ENCODE data around the gene C4B. TPM values are rescaled to one million over a fixed set of nuclear protein-coding genes. Genes with fewer than 3 reads are reported as not detected.
"Not testable (repeated sequence)": the region's sequence is repeated elsewhere in the genome, so short reads cannot be mapped to it uniquely, and the experiment has no call there.

C4B gene
- total RNA-seq, 2 experiments from 2014 or later = 2.7 to 3.3 TPM

DNA sequence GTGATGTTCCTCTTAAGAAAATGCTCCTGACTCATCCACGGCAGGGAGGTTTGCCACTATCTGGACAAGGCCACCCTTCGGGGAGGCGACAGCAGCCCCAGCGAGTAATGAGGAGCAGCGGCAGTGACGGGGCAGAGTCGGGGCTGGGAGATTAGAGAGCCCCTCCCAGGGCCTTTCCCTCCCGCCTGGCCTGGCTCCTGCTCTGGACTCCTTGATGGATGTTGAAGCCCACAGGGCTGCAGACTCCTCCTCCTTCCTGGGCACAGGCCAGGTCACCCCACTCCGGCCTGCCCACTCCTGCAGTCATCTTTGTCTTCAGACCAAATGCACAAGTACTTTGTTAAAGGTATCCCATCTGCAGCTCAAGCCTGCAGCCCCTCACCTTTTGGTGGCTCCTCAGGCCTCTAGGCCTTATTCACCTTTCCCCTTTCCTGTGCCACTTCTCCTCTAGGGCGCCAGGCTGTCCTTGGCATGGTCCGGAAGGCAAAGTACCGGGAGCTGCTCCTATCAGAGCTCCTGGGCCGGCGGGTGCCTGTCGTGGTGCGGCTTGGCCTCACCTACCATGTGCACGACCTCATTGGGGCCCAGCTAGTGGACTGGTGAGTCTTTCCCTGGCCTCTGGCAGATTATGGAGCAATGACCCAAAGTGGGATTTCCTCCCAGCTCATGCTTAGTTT is 1.5 kb upstream of the C4B start:
- DNase-seq; H3K27ac Mint-ChIP-seq; H3K36me3 Mint-ChIP-seq (ENCODE audit: low read depth); H3K27me3 Mint-ChIP-seq (ENCODE audit: low read depth); H3K4me3 Mint-ChIP-seq; H3K9me3 Mint-ChIP-seq; intact Hi-C loops (cut with micrococcal nuclease); CTCF ChIA-PET; H3K4me1 Mint-ChIP-seq (ENCODE audit: low read depth): not testable (repeated sequence)

DNA sequence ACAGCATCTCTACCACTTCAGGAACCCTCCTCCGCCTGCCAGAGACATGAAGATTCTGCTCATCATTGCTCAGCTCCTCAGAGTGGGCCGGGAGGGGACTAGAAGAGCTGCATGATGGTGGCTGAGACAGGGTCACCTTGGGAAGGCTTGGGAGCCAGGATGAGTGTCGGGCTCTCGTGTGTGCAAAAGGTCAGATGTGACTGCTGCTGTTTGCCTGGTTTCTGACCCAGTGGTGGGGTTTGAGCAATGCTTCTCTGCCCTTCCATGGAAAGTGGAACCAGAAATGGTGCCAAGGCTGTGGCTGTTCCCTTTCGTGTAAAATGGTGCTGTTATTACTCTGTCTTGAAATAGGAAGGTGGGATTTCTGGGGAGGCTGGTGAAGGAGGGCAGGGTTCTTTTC is 857 bp upstream of the C4B start:
- DNase-seq; CTCF ChIA-PET; H3K27ac Mint-ChIP-seq; H3K27me3 Mint-ChIP-seq (ENCODE audit: low read depth); intact Hi-C loops (cut with micrococcal nuclease); H3K36me3 Mint-ChIP-seq (ENCODE audit: low read depth); H3K4me3 Mint-ChIP-seq; H3K4me1 Mint-ChIP-seq (ENCODE audit: low read depth); H3K9me3 Mint-ChIP-seq: not testable (repeated sequence)

- CTCF ChIA-PET; DNase-seq; H3K27ac Mint-ChIP-seq; intact Hi-C loops (cut with micrococcal nuclease); H3K4me3 Mint-ChIP-seq; H3K4me1 Mint-ChIP-seq (ENCODE audit: low read depth); H3K9me3 Mint-ChIP-seq; H3K27me3 Mint-ChIP-seq (ENCODE audit: low read depth); H3K36me3 Mint-ChIP-seq (ENCODE audit: low read depth): not testable (repeated sequence)
Observed at GRCh38 chr6:32022100-32022499, 7.5 kb downstream of the C4B start.

GRCh38 chr6:32028631-32029030 is 14.0 kb downstream of the C4B start:
- H3K27me3 Mint-ChIP-seq (ENCODE audit: low read depth); H3K4me1 Mint-ChIP-seq (ENCODE audit: low read depth); H3K4me3 Mint-ChIP-seq; intact Hi-C loops (cut with micrococcal nuclease); H3K36me3 Mint-ChIP-seq (ENCODE audit: low read depth); CTCF ChIA-PET; DNase-seq; H3K9me3 Mint-ChIP-seq; H3K27ac Mint-ChIP-seq: not testable (repeated sequence)

DNA sequence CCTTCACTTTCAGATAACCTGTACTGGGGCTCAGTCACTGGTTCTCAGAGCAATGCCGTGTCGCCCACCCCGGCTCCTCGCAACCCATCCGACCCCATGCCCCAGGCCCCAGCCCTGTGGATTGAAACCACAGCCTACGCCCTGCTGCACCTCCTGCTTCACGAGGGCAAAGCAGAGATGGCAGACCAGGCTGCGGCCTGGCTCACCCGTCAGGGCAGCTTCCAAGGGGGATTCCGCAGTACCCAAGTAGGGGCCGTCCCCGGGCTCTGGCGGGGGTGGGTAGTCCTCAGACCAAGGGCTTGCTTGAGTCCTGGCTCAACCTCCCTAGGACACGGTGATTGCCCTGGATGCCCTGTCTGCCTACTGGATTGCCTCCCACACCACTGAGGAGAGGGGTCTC is 15.0 kb downstream of the C4B start:
- DNase-seq; CTCF ChIA-PET; H3K27me3 Mint-ChIP-seq (ENCODE audit: low read depth); H3K36me3 Mint-ChIP-seq (ENCODE audit: low read depth); H3K4me1 Mint-ChIP-seq (ENCODE audit: low read depth); H3K4me3 Mint-ChIP-seq; intact Hi-C loops (cut with micrococcal nuclease); H3K9me3 Mint-ChIP-seq; H3K27ac Mint-ChIP-seq: not testable (repeated sequence)

GRCh38 chr6:32035283-32036013 is 20.9 kb downstream of the C4B start:
- H3K4me1 Mint-ChIP-seq (ENCODE audit: low read depth); H3K27me3 Mint-ChIP-seq (ENCODE audit: low read depth); H3K27ac Mint-ChIP-seq: not testable (repeated sequence)

GRCh38 chr6:32037136-32037535 is 22.5 kb downstream of the C4B start:
- H3K27ac Mint-ChIP-seq; H3K4me1 Mint-ChIP-seq (ENCODE audit: low read depth); H3K9me3 Mint-ChIP-seq; H3K36me3 Mint-ChIP-seq (ENCODE audit: low read depth); H3K4me3 Mint-ChIP-seq; intact Hi-C loops (cut with micrococcal nuclease); DNase-seq; CTCF ChIA-PET; H3K27me3 Mint-ChIP-seq (ENCODE audit: low read depth): not testable (repeated sequence)

More at GRCh38 chr6:32035283-32036013, 20.9 kb downstream of the C4B start:
- CTCF ChIA-PET; H3K4me3 Mint-ChIP-seq; H3K9me3 Mint-ChIP-seq; intact Hi-C loops (cut with micrococcal nuclease); DNase-seq; H3K36me3 Mint-ChIP-seq (ENCODE audit: low read depth): not testable (repeated sequence)

DNA sequence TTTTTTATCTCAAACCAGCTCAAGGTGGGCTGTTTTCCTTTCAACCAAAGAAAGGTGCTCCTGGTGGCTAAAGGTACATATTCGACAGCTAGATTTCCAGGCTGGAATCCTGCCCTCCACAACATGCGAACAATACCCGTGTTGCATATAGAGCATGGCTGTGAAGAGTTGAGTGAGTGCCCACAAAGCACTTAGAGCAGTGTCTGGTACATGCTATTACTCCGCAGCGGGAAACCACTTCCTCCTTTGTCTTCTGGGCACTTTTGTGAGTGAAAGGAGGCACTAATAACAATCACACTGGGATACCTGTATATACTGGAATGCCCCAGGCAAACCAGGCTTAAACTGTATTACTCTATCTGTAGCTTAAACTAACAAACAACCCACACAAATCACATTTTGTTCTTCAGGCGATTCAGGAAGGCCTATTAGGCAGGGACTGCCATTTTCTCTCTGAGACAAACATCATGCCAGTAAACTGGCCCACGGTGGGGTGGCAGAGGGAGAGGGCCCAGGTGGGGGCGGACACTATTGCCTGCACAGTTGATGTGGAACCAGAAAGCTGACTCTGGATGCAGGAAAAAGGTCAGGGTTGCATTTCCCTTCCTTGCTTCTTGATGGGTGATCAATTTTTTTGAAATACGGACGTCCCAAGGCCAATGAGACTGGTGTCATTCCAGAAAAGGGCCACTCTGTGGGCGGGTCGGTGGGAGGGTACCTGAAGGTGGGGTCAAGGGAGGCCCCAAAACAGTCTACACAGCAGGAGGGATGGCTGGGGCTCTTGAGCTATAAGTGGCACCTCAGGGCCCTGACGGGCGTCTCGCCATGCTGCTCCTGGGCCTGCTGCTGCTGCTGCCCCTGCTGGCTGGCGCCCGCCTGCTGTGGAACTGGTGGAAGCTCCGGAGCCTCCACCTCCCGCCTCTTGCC is 23.3 kb downstream of the C4B start, which contains the start of gene CYP21A2:
CYP21A2 (plus strand) TSS at position 818 of the 927 bp plus-strand sequence; CDS start at position 826, 8 bp downstream.
- H3K4me1 Mint-ChIP-seq (ENCODE audit: low read depth); H3K27me3 Mint-ChIP-seq (ENCODE audit: low read depth); H3K27ac Mint-ChIP-seq; DNase-seq; H3K36me3 Mint-ChIP-seq (ENCODE audit: low read depth); H3K9me3 Mint-ChIP-seq; H3K4me3 Mint-ChIP-seq; intact Hi-C loops (cut with micrococcal nuclease): not testable (repeated sequence)
- CTCF ChIA-PET = interaction anchor here (0.6 kb wide), 1 partner anchor 369 kb away, joined by 3 read pairs; no protein-coding TSS in a partner anchor

- H3K9me3 Mint-ChIP-seq; H3K4me1 Mint-ChIP-seq (ENCODE audit: low read depth); H3K36me3 Mint-ChIP-seq (ENCODE audit: low read depth); H3K27me3 Mint-ChIP-seq (ENCODE audit: low read depth); CTCF ChIA-PET; DNase-seq; H3K4me3 Mint-ChIP-seq; H3K27ac Mint-ChIP-seq; intact Hi-C loops (cut with micrococcal nuclease): not testable (repeated sequence)
Observed at GRCh38 chr6:32038878-32039277, 24.3 kb downstream of the C4B start.

- H3K9me3 Mint-ChIP-seq; intact Hi-C loops (cut with micrococcal nuclease); H3K36me3 Mint-ChIP-seq (ENCODE audit: low read depth); H3K27ac Mint-ChIP-seq; CTCF ChIA-PET; DNase-seq; H3K4me1 Mint-ChIP-seq (ENCODE audit: low read depth); H3K4me3 Mint-ChIP-seq; H3K27me3 Mint-ChIP-seq (ENCODE audit: low read depth): not testable (repeated sequence)
Observed at GRCh38 chr6:32039321-32040274, 25.0 kb downstream of the C4B start.

DNA sequence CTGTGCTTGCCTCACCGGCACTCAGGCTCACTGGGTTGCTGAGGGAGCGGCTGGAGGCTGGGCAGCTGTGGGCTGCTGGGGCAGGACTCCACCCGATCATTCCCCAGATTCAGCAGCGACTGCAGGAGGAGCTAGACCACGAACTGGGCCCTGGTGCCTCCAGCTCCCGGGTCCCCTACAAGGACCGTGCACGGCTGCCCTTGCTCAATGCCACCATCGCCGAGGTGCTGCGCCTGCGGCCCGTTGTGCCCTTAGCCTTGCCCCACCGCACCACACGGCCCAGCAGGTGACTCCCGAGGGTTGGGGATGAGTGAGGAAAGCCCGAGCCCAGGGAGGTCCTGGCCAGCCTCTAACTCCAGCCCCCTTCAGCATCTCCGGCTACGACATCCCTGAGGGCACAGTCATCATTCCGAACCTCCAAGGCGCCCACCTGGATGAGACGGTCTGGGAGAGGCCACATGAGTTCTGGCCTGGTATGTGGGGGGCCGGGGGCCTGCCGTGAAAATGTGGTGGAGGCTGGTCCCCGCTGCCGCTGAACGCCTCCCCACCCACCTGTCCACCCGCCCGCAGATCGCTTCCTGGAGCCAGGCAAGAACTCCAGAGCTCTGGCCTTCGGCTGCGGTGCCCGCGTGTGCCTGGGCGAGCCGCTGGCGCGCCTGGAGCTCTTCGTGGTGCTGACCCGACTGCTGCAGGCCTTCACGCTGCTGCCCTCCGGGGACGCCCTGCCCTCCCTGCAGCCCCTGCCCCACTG is 25.9 kb downstream of the C4B start:
- H3K4me1 Mint-ChIP-seq (ENCODE audit: low read depth); H3K9me3 Mint-ChIP-seq; intact Hi-C loops (cut with micrococcal nuclease); H3K27ac Mint-ChIP-seq; H3K36me3 Mint-ChIP-seq (ENCODE audit: low read depth); H3K27me3 Mint-ChIP-seq (ENCODE audit: low read depth); CTCF ChIA-PET; DNase-seq; H3K4me3 Mint-ChIP-seq: not testable (repeated sequence)

All from activated naive CD4-positive, alpha-beta T cell treated with anti-CD3 and anti-CD28 coated beads for 36 hours (primary cell).